GM10248 (cell line): ENCODE data around the gene F10.

ENCODE experiments used
- CTCF ChIA-PET: fragments of 300-600 bp; sonication (Branson Sonifier 250); formaldehyde crosslinking; extraction: SDS; loops from one replicate; lab custom pipeline; 2021; ENCODE audit warnings: antibody characterized with exemption; lab: Yijun Ruan, JAX
- POLR2A ChIA-PET: fragments of 350-650 bp; sonication (Branson Sonifier 250); formaldehyde crosslinking; extraction: SDS; loops from one replicate; lab custom pipeline; 2020; ENCODE audit warnings: antibody characterized with exemption; lab: Yijun Ruan, JAX
- DNase-seq: peaks from one replicate; pipeline ENCODE4 v3.0.0; 2012; ENCODE audit errors: extremely low spot score
- CTCF ChIP-seq: IDR thresholded peaks from 2 replicates; pipeline ENCODE4 v1.5.1; 2012; ENCODE audit warnings: mild to moderate bottlenecking, low read depth; ENCODE audit errors: extremely low read depth, missing control alignments, control extremely low read depth

Gene F10

GRCh38 chr13:113145911-113146598, 23.5 kb downstream of the F10 start:
- POLR2A ChIA-PET, result no interaction called here
- no peak for TF ChIP-seq CTCF
- CTCF ChIA-PET, result no interaction called here
- DNase-seq, result no peak

GRCh38 chr13:113146750-113147149, 24.2 kb downstream of the F10 start:
- no peak for TF ChIP-seq CTCF
- no peak for DNase-seq
- ChIA-PET POLR2A (no interaction called here), CTCF (no interaction called here)

- TF ChIP-seq CTCF, result no peak
- CTCF ChIA-PET, result no interaction called here
- POLR2A ChIA-PET, result no interaction called here
- DNase-seq, result no peak
Observed at GRCh38 chr13:113147206-113147605, 24.6 kb downstream of the F10 start.

- ChIA-PET POLR2A (no interaction called here), CTCF (no interaction called here)
- TF ChIP-seq CTCF, result no peak
- no peak for DNase-seq
Observed at GRCh38 chr13:113148407-113148806, 25.8 kb downstream of the F10 start.

- DNase-seq, result no peak
- no peak for TF ChIP-seq CTCF
- CTCF ChIA-PET, result no interaction called here
- POLR2A ChIA-PET, result no interaction called here
Observed at GRCh38 chr13:113148940-113149503, 26.4 kb downstream of the F10 start.

GRCh38 chr13:113149711-113150549, 27.3 kb downstream of the F10 start:
- no peak for DNase-seq
- no peak for TF ChIP-seq CTCF
- ChIA-PET POLR2A (no interaction called here), CTCF (no interaction called here)
